Measurements from ENCODE around the gene RTBDN.

Gene RTBDN

DNA sequence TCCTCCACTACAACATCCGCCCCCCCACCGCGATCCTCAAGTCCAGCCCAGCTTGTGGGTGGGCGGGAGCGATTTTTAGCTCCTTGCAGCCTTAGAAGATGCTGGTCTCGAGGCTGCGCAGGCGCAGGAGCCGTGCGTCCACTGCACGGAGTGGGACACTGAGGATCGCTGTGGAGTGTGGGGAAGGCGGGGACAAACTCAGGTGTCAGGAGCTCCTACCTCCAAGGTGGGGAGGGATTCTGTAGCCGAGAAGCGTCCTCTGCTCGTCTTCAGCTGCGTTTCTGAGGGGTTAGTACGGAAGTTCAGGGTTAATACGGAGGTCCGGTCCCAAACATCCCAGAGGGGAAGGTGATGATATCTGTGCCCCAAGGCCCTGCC lies at the start of gene RTBDN:
Gene RTBDN, minus strand, starts transcription at position 14 of the 378 bp plus-strand sequence. CDS start 4,600 bp downstream, outside the sequence.
- no peak for DNase-seq

DNA sequence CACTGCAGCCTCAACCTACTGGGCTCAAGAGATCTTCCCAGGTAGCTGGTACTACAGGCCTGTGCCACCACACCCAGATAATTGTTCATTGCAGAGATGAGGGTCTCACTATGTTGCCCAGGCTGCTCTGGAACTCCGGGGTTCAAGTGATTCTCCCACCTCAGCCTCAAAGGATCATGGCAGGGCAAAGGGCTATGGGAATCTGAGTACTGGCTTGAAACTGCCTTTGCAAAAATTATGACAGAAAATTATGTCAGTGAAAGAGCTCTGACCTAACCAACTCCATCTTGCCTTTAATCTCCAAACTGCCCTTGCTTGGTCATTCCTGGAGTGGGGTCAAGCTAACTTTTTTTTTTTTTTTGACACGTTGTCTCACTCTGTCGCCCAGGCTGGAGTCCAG lies 48.2 kb upstream of the RTBDN start:
- no peak for DNase-seq

DNA sequence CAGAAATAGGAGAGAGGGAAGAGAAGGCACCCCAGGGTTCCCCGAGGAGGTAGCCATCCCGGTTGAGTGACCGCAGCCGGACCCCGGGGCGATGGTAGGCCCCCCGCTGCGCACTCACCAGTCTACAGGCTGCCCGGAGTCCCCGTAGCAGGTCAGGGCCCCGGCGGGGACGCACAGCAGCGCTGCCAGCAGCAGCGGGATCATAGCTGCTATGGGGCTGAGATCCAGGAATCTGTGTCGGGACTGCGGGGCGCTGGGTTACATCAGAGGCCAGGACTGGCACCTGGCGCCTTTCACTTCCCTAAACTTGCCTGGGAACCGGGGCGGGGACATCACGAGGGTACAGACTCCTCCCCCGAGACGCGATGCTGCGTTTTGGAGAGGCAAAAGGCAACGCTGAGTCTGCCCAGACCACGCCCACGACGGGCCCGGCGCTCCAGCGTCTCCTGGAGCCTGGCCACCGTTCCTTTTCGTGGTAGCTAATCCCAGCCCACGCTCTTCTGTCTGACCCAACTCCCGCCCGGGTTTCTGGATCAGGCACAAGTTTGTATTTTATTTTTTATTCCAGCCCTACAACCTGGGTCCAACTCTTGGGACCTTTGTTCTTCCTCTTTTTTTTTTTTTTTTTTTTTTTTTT lies 46.9 kb upstream of the RTBDN start, which contains the start of gene DNASE2:
Gene DNASE2, minus strand, starts transcription at position 278 of the 637 bp plus-strand sequence. Its CDS starts 74 bp downstream, at position 204.
- DNase-seq, result peak; percentile 95

DNA sequence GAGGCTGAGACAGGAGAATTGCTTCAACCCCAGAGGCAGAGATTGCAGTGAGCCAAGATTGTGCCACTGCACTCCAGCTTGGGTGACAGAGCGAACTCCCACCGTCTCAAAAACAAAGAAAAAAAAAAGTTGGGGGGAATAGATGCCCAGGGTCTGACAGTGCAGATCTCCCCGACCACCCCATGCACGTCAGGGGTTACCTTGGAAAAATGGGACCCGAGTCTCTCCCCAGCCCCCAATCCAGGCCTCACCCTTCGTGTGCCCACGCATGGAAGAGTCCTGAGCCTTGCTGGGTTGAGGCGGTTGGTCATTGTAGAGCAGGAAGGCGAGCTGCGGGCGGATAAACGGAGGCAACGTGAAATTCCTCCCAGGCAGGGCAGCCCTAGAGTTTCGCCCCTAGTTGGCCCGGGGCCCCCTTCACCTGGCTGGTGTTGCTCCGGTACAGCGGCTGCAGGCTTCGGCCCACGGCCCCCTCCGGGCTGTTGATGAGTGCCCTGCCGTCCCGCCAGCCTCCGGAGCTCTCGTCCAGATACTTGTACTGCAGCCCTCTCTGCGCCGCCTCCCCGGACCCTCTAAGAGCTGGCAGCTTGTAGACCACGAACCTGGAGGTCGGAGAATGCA lies 46.3 kb upstream of the RTBDN start:
- DNase-seq, result no peak

DNA sequence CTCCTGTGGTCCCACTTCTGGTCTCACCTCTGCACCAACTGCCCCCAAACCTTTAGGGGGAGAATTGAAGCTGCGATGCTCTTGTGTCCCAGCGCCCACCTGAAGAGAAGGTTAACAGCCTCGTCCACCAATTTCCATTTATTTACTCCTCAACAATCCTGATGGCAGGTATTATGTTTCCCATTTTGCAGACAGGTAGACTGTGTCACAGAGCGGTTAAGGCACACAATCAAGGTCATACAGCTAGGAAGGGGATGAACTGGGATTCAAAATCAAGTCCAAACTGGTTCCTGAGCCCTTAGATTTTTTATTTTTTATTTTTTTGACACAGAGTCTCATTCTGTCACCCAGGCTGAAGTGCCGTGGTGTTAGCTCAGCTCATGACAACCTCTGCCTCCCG lies 40.7 kb upstream of the RTBDN start:
- DNase-seq, result no peak

DNA sequence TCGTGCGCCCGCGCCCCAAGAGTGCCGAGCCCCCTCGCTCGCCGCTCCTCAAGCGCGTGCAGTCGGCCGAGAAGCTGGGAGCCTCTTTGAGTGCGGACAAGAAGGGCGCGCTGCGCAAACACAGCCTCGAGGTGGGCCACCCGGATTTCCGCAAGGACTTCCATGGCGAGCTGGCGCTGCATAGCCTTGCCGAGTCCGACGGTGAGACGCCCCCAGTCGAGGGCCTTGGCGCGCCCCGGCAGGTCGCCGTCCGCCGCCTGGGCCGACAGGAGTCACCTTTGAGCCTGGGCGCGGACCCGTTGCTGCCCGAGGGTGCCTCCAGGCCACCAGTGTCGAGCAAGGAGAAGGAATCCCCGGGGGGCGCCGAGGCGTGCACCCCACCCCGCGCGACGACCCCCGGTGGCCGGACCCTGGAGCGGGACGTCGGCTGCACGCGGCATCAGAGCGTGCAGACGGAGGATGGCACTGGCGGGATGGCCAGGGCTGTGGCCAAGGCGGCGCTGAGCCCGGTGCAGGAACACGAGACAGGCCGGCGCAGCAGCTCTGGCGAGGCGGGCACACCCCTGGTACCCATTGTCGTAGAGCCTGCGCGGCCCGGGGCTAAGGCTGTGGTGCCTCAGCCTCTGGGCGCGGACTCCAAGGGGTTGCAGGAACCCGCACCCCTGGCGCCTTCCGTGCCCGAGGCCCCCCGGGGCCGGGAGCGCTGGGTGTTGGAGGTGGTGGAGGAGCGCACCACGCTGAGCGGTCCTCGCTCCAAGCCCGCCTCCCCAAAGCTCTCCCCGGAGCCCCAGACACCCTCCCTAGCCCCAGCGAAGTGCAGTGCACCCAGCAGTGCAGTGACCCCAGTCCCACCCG lies 39.7 kb upstream of the RTBDN start:
- DNase-seq, result no peak

DNA sequence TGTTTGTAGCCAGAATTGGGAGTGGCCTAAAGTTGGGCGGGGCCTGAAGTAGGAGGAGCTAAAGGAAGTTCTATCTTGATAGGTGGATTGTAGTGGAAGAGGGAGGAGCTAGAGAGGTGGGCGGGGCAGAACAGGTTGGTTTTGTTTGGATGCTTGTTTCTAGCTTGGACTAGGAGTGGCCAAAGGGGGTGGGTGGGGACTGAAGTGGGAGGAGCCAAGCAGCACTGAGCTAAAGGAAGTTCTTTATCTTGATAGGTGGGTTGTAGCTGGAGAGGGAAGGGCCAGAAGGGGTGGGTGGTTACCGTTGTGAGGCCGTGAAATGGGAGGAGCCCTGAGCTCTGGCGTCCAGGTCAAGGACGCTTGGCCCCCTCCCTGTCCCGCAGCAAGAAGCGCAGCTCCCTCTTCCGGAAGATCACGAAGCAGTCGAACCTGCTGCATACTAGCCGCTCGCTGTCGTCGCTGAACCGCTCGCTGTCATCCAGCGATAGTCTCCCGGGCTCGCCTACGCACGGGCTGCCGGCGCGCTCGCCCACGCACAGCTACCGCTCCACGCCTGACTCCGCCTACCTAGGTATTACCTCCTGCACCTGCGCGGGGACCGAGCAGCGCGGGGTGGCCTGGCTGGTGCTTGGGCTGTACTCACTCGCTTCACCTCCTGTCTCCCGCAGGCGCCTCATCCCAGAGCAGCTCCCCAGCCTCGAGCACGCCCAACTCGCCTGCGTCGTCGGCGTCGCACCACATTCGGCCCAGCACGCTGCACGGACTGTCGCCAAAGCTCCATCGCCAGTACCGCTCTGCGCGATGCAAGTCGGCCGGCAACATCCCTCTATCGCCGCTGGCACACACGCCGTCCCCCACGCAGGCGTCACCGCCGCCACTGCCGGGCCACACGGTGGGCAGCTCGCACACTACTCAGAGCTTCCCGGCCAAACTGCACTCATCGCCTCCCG lies 38.8 kb upstream of the RTBDN start:
- peak; percentile 54 for DNase-seq

DNA sequence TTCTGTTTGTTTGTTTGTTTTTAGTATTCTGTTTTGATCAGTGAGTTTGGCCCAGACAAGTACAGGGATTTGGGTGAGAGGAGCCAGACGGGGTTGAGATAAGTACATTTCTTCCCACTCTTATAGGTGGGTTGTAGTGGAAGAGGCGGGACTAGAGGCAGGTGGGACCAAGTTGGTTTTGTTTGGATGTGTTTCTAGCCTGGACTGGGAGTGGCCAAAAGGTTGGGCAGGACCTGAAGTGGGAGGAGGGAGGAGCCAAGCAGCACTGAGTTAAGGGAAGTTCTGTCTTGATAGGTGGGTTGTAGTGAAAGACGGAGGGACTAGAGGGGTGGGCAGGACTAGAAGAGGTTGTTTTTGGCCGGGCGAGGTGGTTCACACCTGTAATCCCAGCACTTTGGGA lies 37.9 kb upstream of the RTBDN start:
- no peak for DNase-seq

DNA sequence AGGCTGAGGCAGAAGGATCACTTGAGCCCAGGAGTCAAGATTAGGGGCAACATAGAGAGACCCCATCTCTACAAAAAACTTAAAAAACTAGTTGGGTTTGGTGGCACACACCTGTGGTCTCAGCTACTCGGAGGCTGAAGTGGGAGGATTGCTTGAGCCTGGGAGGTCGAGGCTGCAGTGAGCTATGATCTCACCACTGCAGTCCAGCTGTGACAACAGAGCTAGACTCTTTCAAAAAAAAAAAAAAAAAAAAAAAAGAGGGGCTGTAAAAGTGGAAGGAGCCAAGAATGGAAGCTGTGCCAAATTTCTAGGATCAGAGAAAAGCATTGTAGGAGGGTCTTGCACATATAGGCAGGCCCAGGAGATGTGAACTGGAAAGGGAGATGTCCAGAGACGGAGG lies 37.3 kb upstream of the RTBDN start:
- DNase-seq, result no peak

DNA sequence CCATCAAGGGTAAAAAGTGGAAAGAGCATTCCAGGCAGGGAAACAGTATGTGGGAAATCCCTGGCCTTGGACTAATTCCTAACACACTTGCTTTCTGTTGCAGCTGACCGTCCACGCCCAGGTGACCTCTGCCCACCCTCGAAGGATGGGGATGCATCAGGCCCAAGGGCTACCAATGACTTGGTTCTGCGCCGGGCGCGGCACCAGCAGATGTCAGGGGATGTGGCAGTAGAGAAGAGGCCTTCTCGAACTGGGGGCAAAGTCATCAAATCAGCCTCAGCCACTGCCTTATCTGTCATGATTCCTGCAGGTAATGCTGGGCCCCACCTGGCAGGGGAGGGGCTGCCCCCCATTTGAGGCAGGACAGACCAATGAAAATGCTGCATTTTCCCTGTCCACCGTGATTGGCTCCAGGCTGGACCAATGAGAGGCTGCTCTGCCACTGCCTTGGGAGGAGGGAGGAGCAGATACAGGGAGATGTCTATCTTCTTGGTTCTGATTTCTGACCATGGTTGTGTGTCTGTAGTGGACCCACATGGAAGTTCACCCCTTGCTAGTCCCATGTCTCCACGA lies 34.2 kb upstream of the RTBDN start:
- DNase-seq, result no peak

DNA sequence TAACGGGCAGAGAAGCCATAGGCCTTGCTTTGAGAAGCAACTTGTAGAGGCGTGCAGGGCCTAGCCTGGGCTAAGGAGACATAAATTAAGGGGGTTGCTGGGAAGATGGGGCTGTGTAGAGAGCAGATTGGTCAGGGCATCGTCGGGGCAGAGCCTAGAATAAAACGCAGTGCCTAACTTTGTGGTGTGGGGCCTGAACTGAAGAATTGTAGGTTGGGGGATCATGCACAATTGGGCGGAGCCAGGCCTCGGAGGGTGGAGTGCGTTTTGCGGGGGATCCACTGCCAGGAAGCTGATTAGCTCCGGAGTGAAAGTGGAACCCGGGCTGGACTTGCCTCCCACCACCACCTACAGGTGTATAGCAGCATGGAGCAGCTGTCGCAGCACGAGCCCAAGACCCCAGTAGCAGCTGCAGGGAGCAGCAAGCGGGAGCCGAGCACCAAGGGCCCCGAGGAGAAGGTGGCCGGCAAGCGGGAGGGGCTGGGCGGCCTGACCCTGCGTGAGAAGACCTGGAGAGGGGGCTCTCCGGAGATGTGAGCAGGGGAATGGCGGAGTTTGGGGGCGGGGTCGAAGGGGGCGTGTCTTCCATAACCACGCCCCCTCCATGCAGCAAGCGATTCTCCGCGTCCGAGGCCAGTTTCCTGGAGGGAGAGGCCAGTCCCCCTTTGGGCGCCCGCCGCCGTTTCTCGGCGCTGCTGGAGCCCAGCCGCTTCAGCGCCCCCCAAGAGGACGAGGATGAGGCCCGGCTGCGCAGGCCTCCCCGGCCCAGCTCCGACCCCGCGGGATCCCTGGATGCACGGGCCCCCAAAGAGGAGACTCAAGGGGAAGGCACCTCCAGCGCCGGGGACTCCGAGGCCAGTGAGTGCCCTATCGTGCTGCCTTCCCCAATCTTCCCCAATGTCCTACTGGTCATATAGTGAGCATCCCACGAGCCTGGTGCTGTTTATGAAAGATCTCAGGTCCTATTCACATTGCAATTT lies 33.0 kb upstream of the RTBDN start:
- peak; percentile 55 for DNase-seq

DNA sequence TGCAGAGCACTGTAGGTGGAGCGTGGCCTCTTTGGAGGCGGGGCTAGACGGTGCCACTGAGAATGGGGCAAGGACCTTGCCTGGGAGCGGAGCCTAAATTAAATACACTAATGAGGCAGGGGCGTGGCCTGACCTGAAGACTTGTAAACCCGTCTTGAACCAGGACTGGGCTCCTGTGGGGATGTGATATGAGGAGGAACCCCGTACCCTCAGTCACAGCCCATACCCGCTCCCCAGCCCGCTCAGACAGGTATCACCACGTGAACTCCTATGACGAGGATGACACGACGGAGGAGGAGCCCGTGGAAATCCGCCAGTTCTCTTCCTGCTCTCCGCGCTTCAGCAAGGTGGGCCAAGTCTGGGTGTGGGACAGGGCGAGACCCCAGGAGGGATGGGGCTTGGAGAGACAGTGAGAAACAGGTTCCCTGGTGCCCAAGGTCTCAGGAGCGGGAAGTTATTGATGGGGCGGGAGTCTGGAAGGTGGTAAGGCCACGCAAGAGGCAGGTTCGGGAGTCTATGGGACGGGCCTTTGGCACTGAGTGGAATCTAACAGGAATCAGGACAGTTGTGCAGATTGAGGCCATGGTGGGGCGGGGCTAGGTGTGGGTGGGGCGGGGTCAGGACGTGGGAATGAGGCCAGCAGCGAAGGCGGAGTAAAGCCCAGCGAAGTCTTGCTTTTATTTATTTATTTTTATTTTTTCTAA lies 32.2 kb upstream of the RTBDN start:
- no peak for DNase-seq

DNA sequence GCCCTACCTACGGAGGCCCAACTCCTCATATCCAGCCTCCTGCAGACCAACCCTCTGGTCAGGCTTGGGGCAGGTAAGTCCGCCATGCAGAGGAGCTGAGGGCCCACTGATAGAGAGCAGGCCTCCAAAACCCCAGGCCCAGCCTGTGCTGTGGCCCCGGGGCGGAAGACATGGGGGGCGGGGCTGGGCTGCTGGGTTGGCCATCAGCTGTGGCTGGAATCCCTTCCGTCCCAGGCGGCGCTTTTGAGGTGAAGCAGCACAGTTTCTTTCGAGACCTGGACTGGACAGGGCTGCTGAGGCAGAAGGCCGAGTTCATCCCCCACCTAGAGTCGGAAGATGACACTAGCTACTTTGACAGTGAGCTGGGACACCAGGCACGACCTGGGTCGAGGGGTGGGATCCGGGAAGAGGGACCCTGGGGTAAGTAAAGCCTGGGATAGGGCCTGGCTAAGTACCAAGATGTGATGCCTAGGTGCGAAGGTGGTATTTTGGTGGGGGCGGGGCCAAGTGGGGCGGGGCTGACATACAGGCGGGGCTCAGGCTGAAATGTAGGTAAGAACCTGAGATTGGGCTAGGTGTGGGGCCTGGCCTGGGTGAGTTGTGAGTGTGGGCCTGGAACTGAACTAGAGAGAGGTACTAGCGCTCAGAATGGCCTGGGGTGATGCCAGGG lies 31.5 kb upstream of the RTBDN start:
- DNase-seq, result no peak

DNA sequence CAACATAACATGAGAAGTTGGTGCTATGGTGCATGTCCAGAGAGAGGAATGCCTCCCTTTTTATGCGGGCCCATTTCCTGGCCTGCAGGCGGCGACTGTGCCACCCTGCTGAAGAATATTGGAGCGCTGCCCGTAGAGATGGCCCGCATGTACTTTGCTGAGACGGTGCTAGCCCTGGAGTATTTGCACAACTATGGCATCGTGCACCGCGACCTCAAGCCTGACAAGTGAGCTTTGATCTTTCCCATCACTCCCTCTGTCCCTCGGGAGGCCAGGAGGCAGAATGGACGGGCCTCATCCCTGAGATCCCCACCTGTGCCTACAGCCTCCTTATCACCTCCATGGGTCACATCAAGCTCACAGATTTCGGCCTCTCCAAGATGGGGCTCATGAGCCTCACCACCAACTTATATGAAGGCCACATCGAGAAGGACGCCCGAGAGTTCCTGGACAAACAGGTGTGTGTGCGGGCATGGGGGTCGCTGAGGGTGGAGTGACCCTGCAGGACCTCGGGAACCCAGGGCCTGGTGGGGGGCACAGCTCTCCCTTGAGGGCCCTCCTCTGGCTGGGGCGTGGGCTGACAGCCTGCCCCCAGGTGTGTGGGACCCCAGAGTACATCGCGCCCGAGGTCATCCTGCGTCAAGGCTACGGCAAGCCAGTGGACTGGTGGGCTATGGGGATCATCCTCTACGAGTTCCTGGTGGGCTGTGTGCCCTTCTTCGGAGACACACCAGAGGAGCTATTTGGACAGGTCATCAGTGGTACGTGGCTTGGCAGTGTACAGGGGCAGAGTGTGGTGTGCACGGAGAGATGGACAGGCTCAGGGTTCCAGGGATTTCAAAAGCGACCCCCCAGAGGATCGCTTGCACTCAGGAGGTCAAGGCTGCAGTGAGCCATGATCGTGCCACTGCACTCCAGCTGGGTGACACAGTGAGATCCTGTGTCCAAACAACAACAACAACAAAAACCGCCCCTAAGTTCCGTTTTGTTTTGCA lies 30.6 kb upstream of the RTBDN start:
- no peak for DNase-seq

DNA sequence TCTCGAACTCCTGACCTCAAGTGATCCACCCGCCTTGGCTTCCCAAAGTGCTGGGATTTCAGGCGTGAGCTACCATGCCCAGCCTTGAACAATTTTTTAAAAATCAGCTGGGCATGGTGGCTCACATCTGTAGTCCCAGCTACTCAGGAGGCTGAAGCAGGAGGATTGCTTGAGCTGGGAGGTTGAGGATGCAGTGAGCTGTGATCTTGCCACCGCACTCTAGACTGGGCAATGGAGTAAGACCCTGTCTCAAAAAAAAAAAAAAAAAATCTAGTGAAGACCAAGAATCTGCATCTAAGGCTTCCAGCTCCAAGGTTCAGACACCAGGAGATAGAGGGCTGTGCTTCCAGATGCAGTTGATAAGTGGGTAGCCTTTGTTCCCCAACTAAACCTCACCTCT lies 29.8 kb upstream of the RTBDN start:
- DNase-seq, result no peak

DNA sequence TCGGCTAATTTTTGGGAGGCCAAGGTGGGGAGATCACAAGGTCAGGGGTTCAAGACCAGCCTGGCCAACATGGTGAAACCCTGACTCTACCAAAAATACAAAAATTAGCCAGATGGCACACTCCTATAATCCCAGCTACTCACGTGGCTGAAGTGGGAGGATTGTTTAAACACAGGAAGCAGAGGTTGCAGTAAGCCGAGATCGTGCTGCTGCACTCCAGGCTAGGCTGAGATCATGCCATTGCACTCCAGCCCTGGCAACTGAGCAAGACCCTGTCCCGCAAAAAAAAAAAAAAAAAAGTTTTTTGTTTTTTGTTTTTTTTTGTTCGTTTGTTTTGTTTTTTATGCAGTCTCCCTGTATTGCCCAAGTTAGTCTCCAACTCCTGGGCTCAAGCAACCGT lies 25.2 kb upstream of the RTBDN start:
- DNase-seq, result no peak

DNA sequence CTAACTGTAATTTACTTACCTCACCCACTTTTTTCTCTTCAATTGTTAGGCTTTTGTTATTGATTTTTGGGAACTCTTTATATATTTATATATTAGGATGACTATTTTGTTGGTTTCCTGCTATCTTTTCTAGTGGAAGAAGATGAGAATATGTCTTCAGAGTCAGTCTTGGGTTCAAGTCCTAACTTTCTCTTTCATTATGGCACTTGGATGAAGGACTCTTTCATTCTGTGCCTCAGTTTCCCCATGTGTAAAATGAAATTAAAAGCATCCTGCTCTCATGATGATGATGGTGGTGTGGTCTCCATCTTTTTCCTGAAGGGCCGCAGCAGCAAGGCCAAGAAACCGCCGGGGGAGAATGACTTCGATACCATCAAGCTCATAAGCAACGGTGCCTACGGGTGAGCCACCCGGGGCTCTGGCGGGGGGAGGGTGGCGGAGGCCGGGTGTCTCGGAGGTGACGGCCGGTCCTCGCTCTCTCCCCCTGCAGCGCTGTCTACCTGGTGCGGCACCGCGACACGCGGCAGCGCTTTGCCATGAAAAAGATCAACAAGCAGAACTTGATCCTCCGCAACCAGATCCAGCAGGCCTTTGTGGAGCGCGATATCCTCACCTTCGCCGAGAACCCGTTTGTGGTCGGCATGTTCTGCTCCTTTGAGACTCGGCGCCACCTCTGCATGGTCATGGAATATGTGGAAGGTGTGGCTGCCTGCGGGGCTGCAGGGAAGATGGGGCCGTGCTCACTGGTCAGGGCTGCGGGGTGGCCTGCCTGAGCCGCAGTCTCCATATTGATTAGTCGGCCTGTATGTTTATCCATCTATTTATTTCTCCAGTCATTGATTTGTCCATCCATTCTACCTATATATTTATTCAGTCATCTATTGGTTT lies 23.9 kb upstream of the RTBDN start:
- DNase-seq, result no peak

DNA sequence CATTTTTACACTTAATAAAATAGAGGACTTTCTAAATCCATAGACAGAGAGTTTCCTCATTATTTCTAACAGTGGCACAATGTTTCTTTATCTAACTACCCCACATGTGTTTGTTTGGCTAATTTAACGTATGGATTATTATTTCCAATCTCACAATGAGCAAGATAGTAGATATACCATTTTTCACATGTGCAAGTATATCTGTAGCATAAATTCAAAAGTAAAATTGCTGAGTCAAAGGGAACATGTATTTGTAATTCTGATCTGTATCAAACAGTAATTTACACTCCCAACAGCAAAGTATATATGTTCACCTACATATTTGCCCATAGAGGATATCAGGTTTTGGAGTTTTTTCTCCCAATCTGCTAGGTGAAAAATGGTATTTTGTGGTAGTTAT lies 22.3 kb upstream of the RTBDN start:
- no peak for DNase-seq
